HG03108 (cell line): ENCODE measurements around the gene TMCC3.
A peak's percentile ranks its signal among the peaks of the same experiment; 100 is the strongest.

Experiments
- ATAC-seq: cut with Tn5 transposase; IDR thresholded peaks from one replicate; pipeline ENCODE4 v1.9.1; 2021; ENCODE audit warnings: moderate library complexity; ENCODE audit not compliant: unreplicated experiment

TMCC3 gene

GRCh38 chr12:94674051-94674451 lies 23.7 kb upstream of the TMCC3 start:
- ATAC-seq: no peak

GRCh38 chr12:94673496-94673895 lies 23.1 kb upstream of the TMCC3 start:
- ATAC-seq: no peak

GRCh38 chr12:94671917-94672316 lies 21.6 kb upstream of the TMCC3 start:
- ATAC-seq: no peak

DNA sequence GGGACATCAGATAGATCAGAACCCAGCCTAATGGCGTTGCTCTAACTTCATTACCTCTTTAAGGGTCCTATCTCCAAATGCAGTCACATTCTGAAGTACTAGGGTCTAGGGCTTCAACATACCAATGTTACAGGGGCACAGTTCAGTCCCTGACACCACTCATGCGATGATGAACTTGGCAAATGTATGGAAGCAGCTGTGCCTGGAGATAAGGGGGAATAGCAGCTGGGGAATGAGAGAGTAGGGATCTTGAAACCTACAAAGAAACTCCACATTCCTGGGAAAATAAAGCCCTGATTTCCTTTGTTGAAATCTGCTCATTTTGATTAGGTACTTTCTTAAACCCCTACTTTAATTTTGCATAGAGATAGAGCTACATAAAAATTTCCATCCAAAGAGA lies 20.5 kb upstream of the TMCC3 start:
- no peak for ATAC-seq

- no peak for ATAC-seq
Measured at GRCh38 chr12:94670075-94670474, 19.7 kb upstream of the TMCC3 start.

DNA sequence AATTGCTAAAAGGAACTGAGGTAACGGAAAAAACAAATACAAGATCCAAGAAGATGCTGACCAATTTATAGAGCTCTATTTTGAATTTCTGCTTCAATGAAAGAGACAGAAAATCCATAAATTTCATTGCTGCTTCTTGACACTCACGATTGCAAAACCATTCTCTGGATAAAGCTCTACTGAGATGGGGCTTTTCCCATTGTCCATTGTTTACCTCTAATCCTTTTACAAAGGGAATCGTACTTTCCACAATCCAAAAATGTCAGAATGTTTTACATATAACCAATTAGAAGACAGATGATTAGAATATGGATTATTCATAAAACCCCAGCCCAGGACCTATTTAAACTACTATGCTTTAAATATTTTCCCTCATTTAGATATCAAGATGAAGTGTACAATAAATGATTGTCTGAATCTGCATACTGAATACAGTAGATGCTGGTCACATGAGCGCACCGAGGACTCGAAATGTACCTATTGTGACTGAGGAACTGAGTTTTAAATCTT lies 16.7 kb upstream of the TMCC3 start:
- no peak for ATAC-seq

DNA sequence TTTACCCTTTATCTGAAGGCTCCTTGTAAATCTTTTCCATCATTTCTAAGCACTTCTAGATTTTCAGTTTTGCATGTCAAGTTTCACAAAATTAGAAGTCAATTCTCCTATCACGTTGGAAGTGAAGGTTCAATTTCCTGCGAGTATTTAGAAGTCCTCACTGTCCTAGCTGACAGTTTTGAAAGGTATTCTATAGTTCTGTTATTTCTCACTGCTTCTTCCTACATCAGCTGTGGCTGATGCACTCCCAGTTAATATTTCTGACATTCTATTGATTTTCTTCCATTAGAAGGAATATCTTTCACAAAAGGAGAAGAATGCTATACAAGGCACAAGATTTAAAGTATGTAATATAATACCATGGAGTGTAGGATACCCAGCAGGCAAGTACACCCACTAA lies 15.8 kb upstream of the TMCC3 start:
- no peak for ATAC-seq

- no peak for ATAC-seq
Measured at GRCh38 chr12:94663702-94664101, 13.3 kb upstream of the TMCC3 start.

- ATAC-seq: no peak
Measured at GRCh38 chr12:94663071-94663470, 12.7 kb upstream of the TMCC3 start.

DNA sequence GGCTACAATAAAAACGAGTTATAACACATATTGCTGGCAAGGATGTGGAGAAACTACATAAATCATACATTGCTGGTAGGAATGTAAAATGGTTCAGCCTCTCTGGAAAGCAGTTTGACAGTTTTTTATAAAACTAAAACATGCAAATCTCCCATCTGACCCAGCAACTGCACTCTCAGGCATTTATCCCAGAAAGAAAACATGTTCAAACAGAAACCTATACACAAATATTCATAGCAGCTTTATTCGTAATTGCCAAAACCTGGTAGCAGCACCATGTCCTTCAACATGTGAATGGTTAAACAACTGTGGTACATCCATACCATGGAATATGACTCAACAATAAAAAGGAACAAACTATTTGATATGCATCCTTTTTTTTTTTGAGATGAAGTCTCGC lies 10.1 kb upstream of the TMCC3 start:
- ATAC-seq: no peak

DNA sequence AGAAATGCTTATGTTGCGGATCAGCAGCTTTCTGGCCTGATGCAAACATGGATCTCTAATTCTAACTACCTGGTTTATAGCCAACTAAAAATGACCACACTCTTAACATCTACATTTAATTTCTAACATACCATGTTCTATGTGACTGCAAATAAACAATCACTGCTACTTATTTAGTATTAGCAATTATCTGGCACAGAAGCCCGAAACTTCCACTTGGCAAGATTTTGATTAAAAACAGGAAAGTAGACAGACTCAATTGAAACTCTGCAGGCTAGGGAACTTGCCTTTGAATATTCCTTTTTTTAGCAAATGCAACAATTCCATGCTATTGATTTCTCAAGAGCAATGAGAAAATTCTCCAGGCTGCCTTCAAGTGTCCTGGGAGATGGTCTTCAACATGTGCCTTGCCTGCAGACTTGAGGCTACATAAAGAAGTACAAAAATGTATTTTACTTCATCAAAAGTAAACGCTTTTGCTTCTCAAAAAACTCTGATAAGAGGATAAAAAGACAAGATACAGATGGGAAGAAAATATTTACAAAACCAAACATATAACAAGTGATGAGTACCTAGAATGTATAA lies 9.1 kb upstream of the TMCC3 start:
- no peak for ATAC-seq

- ATAC-seq: no peak
Measured at GRCh38 chr12:94658931-94659330, 8.6 kb upstream of the TMCC3 start.

GRCh38 chr12:94656556-94656955 lies 6.2 kb upstream of the TMCC3 start:
- ATAC-seq: no peak

- ATAC-seq: peak; percentile 31
Measured at GRCh38 chr12:94649349-94650142, 811 bp downstream of the TMCC3 start.

DNA sequence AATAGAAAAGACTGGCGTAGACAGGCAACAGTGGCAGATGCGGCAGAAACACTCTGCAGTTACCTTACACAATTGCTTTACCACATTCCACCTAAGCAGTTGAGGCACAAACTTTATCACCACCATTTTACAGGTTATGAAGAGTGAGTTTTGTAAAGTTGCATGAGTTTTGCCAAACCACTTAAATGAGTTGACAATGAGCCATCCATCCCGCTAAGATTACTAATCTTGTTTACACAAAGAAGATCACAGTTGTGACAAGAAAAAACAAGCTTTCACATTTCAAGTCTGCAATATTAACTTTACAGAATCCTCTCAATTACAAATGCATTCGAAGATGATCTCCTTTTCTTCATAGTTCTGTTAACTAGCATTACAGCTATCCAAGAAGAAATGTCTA lies 1.8 kb downstream of the TMCC3 start:
- no peak for ATAC-seq

DNA sequence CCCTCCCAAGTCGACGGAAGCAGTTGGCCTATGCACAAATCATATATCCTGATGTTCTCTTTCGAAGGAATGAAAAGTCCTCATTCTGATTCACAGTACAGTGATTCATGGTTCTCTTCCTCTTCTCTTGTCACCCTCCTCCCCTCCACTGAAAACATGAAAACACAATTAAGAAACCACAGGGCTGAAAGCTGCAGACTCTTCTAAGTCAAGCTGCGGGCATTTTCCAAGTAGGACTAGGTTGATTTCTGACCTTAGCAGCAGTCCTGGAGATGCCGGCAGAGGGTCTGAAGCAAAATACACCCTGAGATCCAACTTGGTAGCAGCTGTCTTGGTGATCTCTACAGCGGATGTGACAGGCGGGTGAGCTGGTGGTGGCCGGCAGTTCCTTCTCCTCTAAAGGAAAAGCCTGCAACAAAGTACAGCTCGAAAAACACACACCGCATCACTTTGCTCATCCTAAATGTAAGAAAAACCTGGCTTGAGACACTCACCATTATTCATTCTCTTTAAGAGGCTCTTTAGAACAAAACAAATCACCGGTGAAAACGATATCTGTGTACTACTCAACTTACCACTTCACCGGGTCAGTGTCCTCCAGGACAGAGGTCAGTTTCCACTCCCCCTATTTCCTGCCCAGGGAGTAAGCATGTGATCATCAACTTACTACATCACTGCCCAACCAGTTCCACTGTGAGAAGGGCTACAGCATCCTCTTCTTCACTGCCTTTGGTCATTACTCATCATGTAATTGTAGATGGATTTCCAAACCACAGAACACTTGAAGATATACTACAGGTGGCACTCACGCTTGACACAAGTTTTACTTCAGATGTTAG lies 6.0 kb downstream of the TMCC3 start:
- ATAC-seq: peak; percentile 39

DNA sequence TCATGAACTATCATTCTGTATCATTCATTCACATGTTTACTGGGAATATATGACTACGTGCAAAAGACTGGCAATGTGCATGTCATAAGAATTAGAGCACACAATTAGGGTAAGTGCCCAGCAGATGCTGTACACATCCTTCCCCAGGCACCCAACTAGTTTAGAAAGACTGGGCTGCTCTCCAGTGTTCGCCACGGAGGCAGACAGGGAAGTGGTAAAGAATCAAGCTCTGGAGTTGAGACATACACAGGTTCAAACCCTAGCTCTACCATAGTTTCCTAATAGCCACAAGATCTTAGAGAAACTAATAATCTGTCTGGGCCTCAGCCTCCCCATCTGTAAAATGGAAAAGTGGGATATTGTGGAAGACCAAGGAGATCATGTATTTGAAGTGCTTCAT lies 6.8 kb downstream of the TMCC3 start:
- no peak for ATAC-seq

- no peak for ATAC-seq
Measured at GRCh38 chr12:94641283-94641682, 9.1 kb downstream of the TMCC3 start.

DNA sequence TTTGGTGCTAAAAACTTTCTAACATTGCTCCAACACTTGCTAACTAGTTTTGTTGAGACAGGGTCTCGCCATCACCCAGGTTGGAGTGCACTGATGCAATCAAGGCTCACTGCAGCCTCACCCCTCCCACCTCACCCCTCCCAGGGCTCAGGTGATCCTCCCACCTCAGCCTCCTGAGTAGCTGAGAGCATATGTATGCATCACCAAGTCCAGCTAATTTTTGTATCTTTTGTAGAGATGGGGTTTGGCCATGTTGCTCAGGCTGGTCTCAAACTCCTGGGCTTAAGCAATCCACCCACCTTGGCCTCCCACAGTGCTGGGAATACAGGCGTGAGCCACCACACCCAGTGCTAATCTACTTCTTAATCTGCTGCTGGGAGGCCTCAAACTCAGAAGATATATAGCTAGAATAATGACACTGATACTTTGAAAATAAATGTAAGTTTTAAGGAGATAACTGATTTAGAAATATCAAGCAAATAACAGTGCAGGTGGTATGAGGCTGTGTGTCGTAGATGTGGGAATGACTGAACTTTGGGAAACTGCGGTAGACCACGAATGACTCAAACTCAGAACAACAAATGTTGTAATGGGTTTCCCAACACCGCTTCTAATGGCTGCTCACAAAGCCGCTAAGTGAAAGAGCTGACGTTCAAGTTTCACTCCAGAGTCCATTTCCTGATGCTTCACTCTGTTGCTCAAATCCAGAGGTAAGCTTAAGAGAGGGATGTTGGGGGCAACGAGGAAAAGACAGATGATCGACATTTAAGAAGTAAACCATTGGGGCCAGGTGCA lies 10.0 kb downstream of the TMCC3 start:
- ATAC-seq: peak; percentile 68

DNA sequence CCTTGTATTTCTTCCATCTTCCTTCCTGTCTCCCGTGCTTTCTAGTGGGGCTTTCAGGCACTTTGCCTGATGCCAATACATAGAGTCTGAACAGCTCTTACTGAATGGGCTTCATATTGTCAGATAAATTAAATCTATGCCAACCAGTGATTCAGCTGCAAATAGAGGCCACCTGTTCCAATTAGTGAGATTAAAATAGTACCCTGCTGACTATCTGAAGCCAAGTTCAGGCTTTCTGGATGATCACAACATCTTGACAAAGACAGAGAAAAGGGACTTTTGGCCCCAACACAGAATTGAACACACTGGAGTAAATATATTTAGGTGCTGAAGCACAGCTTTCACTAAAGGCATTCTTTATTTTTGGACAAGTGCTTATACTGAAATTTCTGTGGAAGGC lies 11.8 kb downstream of the TMCC3 start:
- ATAC-seq: no peak
